ENCODE data around the gene HMX2. TPM values are rescaled to one million over a fixed set of nuclear protein-coding genes. Genes with fewer than 3 reads are reported as not detected.

Gene HMX2
- total RNA-seq, 4 donors from 2014 or later: not detected

- TF ChIP-seq CTCF (IDR thresholded peaks at IDR 0.05) (no peak), POLR2A (IDR thresholded peaks at IDR 0.05) (no peak), EP300 (IDR thresholded peaks at IDR 0.05) (no peak), POLR2AphosphoS5 (IDR thresholded peaks at IDR 0.05) (no peak)
- Histone ChIP-seq H3K36me3 (peaks cover 58% of the 10 kb centered on the region), H3K27ac (no peak overlapping the region), H3K4me3 (no peak overlapping the region), H3K27me3 (no peaks in the 10 kb centered on the region), H3K9me3 (no peaks in the 10 kb centered on the region), H3K4me1 (peaks cover 11% of the 10 kb centered on the region)
- no peak for DNase-seq (ENCODE audit: low spot score in 2 of 2)
- 77% methylated on average over 1 of the region's 1 CpG for WGBS
These were observed 10.7 kb downstream of the HMX2 start for GRCh38 chr10:123158682-123159081.

GRCh38 chr10:123160311-123160980 lies 12.5 kb downstream of the HMX2 start:
- peaks cover 76% of the 10 kb centered on the region for H3K36me3 ChIP-seq
- DNase-seq (ENCODE audit: low spot score in 2 of 2): no peak
- no peak overlapping the region for H3K27ac ChIP-seq
- peaks cover 4% of the 10 kb centered on the region for H3K4me1 ChIP-seq
- no peaks in the 10 kb centered on the region for H3K27me3 ChIP-seq
- no peaks in the 10 kb centered on the region for H3K9me3 ChIP-seq
- H3K4me3 ChIP-seq: no peak overlapping the region
- WGBS: 83% methylated on average over 11 of the region's 11 CpGs
- TF ChIP-seq EP300 (IDR thresholded peaks at IDR 0.05) (no peak), CTCF (IDR thresholded peaks at IDR 0.05) (no peak), POLR2A (IDR thresholded peaks at IDR 0.05) (no peak), POLR2AphosphoS5 (IDR thresholded peaks at IDR 0.05) (no peak)

GRCh38 chr10:123164319-123164718 lies 16.4 kb downstream of the HMX2 start:
- no peak overlapping the region for H3K4me3 ChIP-seq
- TF ChIP-seq EP300 (IDR thresholded peaks at IDR 0.05): no peak
- no peak for TF ChIP-seq POLR2AphosphoS5 (IDR thresholded peaks at IDR 0.05)
- TF ChIP-seq POLR2A (IDR thresholded peaks at IDR 0.05): no peak
- TF ChIP-seq CTCF (IDR thresholded peaks at IDR 0.05): no peak
- H3K27ac ChIP-seq: no peak overlapping the region
- 95% methylated on average over 2 of the region's 2 CpGs for WGBS
- no peaks in the 10 kb centered on the region for H3K27me3 ChIP-seq
- no peak for DNase-seq (ENCODE audit: low spot score in 2 of 2)
- no peaks in the 10 kb centered on the region for H3K4me1 ChIP-seq
- no peaks in the 10 kb centered on the region for H3K9me3 ChIP-seq
- H3K36me3 ChIP-seq: peaks cover 73% of the 10 kb centered on the region

GRCh38 chr10:123165445-123166072 lies 17.6 kb downstream of the HMX2 start:
- no peaks in the 10 kb centered on the region for H3K9me3 ChIP-seq
- H3K27me3 ChIP-seq: no peaks in the 10 kb centered on the region
- no peak for DNase-seq (ENCODE audit: low spot score in 2 of 2)
- no peaks in the 10 kb centered on the region for H3K4me1 ChIP-seq
- peaks cover 68% of the 10 kb centered on the region for H3K36me3 ChIP-seq
- 83% methylated on average over 4 of the region's 4 CpGs for WGBS
- H3K27ac ChIP-seq: no peak overlapping the region
- H3K4me3 ChIP-seq: no peak overlapping the region
- TF ChIP-seq POLR2AphosphoS5 (IDR thresholded peaks at IDR 0.05): no peak
- no peak for TF ChIP-seq EP300 (IDR thresholded peaks at IDR 0.05)
- no peak for TF ChIP-seq CTCF (IDR thresholded peaks at IDR 0.05)
- TF ChIP-seq POLR2A (IDR thresholded peaks at IDR 0.05): no peak

- H3K36me3 ChIP-seq: peaks cover 58% of the 10 kb centered on the region
- no peaks in the 10 kb centered on the region for H3K4me1 ChIP-seq
- no peak overlapping the region for H3K4me3 ChIP-seq
- WGBS: 100% methylated on average over 2 of the region's 2 CpGs
- DNase-seq (ENCODE audit: low spot score in 2 of 2): no peak
- no peaks in the 10 kb centered on the region for H3K27me3 ChIP-seq
- no peak overlapping the region for H3K27ac ChIP-seq
- H3K9me3 ChIP-seq: no peaks in the 10 kb centered on the region
- TF ChIP-seq CTCF (IDR thresholded peaks at IDR 0.05): no peak
- no peak for TF ChIP-seq EP300 (IDR thresholded peaks at IDR 0.05)
- no peak for TF ChIP-seq POLR2A (IDR thresholded peaks at IDR 0.05)
- TF ChIP-seq POLR2AphosphoS5 (IDR thresholded peaks at IDR 0.05): no peak
These were observed 18.7 kb downstream of the HMX2 start for GRCh38 chr10:123166618-123167017.

Data from suprapubic skin (tissue), 4 donors.